Endothelial cell of umbilical vein (primary cell): ENCODE measurements around the gene RBBP5. TPM values are rescaled to one million over a fixed set of nuclear protein-coding genes. Genes with fewer than 3 reads are reported as not detected.

Source experiments
- BruUV-seq: library from RNA; stranded (reverse); fragments of 400-500 nt; replicated peaks from 2 replicates; lab custom pipeline; 2021; lab: Mats Ljungman, UMichigan
- CTCF ChIA-PET: fragments of 300-600, 350-600 bp; sonication (Branson Sonifier 250); formaldehyde crosslinking; loops from one replicate; lab custom pipeline; 2021; ENCODE audit warnings: antibody characterized with exemption, inconsistent platforms; lab: Charles Lee
- POLR2A ChIA-PET: fragments of 300-600, 350-600 bp; sonication (Branson Sonifier 250); formaldehyde crosslinking; loops from one replicate; lab custom pipeline; 2021; ENCODE audit warnings: antibody characterized with exemption, inconsistent platforms; lab: Charles Lee
- DNase-seq: peaks from one replicate; pipeline ENCODE4 v3.0.0-alpha.2; 2011; ENCODE audit warnings: low read depth, low spot score
- FAIRE-seq: peaks from 2 replicates; lab custom pipeline; 2011; peaks lifted over from hg19 to GRCh38; lab: Jason Lieb, UNC
- H2AFZ ChIP-seq: 2 replicates; pipeline ENCODE4 v1.6.0; 2012; ENCODE audit warnings: low read depth, low read length, control low read depth, inconsistent platforms
- H3K27ac ChIP-seq: 2 replicates; pipeline ENCODE4 v1.5.1; 2011; ENCODE audit warnings: low read depth, mild to moderate bottlenecking, control low read depth, low read length, moderate library complexity; ENCODE audit not compliant: insufficient read depth
- H3K27me3 ChIP-seq, 2 experiments: 2 replicates each; pipeline versions ENCODE4 v1.6.0 to v1.6.1; 2011; ENCODE audit warnings: low read length in 2 of 2, mixed read lengths in 1 of 2; ENCODE audit not compliant: control insufficient read depth in 2 of 2, insufficient read depth in 2 of 2
- H3K36me3 ChIP-seq, 2 experiments: 2 replicates in 1 of 2; 3 replicates in 1 of 2; pipeline ENCODE4 v1.5.1; 2011; ENCODE audit warnings: low read length in 2 of 2, mild to moderate bottlenecking in 1 of 2, moderate library complexity in 1 of 2; ENCODE audit not compliant: control insufficient read depth in 2 of 2, insufficient read depth in 2 of 2; ENCODE audit errors: extremely low read depth in 1 of 2
- H3K4me1 ChIP-seq: 3 replicates; pipeline ENCODE4 v1.5.1; 2011; ENCODE audit warnings: mild to moderate bottlenecking, low read length; ENCODE audit not compliant: control insufficient read depth, insufficient read depth; ENCODE audit errors: extremely low read depth
- H3K4me2 ChIP-seq: 2 replicates; pipeline ENCODE4 v1.6.1; 2011; ENCODE audit warnings: low read length, control low read depth, mixed read lengths; ENCODE audit not compliant: insufficient read depth
- H3K4me3 ChIP-seq, 3 experiments: fragments of 200-600 bp in 1 of 3; sonication (generic), shearing (Covaris generic) in 1 of 3; replicated peaks in 1 of 3; 2 replicates each; pipeline ENCODE4 v1.5.1; 2011 to 2016; ENCODE audit warnings: control low read depth in 3 of 3, low read length in 3 of 3, mild to moderate bottlenecking in 2 of 3, inconsistent platforms in 1 of 3, low read depth in 1 of 3, moderate library complexity in 1 of 3; ENCODE audit not compliant: insufficient read depth in 1 of 3
- H3K79me2 ChIP-seq: 2 replicates; pipeline ENCODE4 v1.6.0; 2012; ENCODE audit warnings: low read length, inconsistent platforms; ENCODE audit not compliant: control insufficient read depth, insufficient read depth
- H3K9ac ChIP-seq: replicated peaks from 2 replicates; pipeline ENCODE3; 2011; ENCODE audit warnings: low read length, control low read depth; ENCODE audit not compliant: insufficient read depth; ENCODE audit errors: extremely low read depth
- H3K9me1 ChIP-seq: replicated peaks from 3 replicates; pipeline ENCODE4 v1.6.0; 2011; ENCODE audit warnings: mild to moderate bottlenecking, low read length; ENCODE audit not compliant: control insufficient read depth, insufficient read depth; ENCODE audit errors: extremely low read depth
- H3K9me3 ChIP-seq: replicated peaks from 2 replicates; pipeline ENCODE4 v1.5.1; 2012; ENCODE audit warnings: low read length, inconsistent platforms; ENCODE audit not compliant: control insufficient read depth, insufficient read depth
- H4K20me1 ChIP-seq: replicated peaks from 2 replicates; pipeline ENCODE3; 2011; ENCODE audit warnings: mild to moderate bottlenecking, low read length; ENCODE audit not compliant: control insufficient read depth, insufficient read depth; ENCODE audit errors: extremely low read depth
- CTCF ChIP-seq, 2 donors: IDR thresholded peaks; 1 replicate in 1 of 2; 2 replicates in 1 of 2; pipeline ENCODE4 v1.5.1; 2011; ENCODE audit warnings: low read length in 2 of 2, mild to moderate bottlenecking in 2 of 2, moderate library complexity in 2 of 2, control low read depth in 1 of 2, inconsistent platforms in 1 of 2, low read depth in 1 of 2; ENCODE audit not compliant: insufficient read depth in 1 of 2; ENCODE audit errors: extremely low read depth in 1 of 2
- EZH2 ChIP-seq: IDR thresholded peaks from 2 replicates; pipeline ENCODE4 v1.6.1; 2012; ENCODE audit warnings: borderline replicate concordance, low read depth, mild to moderate bottlenecking, moderate library complexity, low read length, inconsistent platforms; ENCODE audit not compliant: severe bottlenecking
- FOS ChIP-seq: IDR thresholded peaks from 2 replicates; pipeline ENCODE4 v1.6.1; 2011; ENCODE audit warnings: mild to moderate bottlenecking, low read length, moderate library complexity, borderline replicate concordance; ENCODE audit not compliant: insufficient read depth
- GATA2 ChIP-seq: IDR thresholded peaks from 2 replicates; pipeline ENCODE4 v1.7.0; 2011; ENCODE audit warnings: low read depth, mild to moderate bottlenecking, moderate library complexity, mixed read lengths, low read length; ENCODE audit not compliant: insufficient read length, insufficient read depth
- JUN ChIP-seq: IDR thresholded peaks from 2 replicates; pipeline ENCODE4 v1.6.1; 2011; ENCODE audit warnings: borderline replicate concordance, low read depth; ENCODE audit not compliant: insufficient read length, insufficient read depth
- MAX ChIP-seq: IDR thresholded peaks from 2 replicates; pipeline ENCODE4 v1.6.1; 2011; ENCODE audit not compliant: insufficient read depth, insufficient read length
- MYC ChIP-seq: IDR thresholded peaks from one replicate; pipeline ENCODE4 v1.6.1; 2011; ENCODE audit warnings: mild to moderate bottlenecking, low read depth, low read length
- POLR2A ChIP-seq: IDR thresholded peaks from 2 replicates; pipeline ENCODE4 v1.6.1; 2012; ENCODE audit warnings: low read depth, mild to moderate bottlenecking, control low read depth, low read length
- POLR2AphosphoS5 ChIP-seq: IDR thresholded peaks from 2 replicates; pipeline ENCODE4 v1.6.1; 2012; ENCODE audit warnings: low read depth, mild to moderate bottlenecking, control low read depth, low read length, moderate library complexity; ENCODE audit not compliant: insufficient read depth
- dilution Hi-C: fragments of 300-500 bp; cut with MboI; formaldehyde crosslinking; loops from one replicate; pipeline ENCODE4 v1.15.0; 2019; ENCODE audit warnings: low sequenced_read_pairs; ENCODE audit not compliant: extremely low pct_ligation_motif_present
- intact Hi-C: fragments of 100-400 bp; cut with micrococcal nuclease; formaldehyde crosslinking; loops from one replicate; pipeline ENCODE4 v1.10.0; 2022
- polyA plus RNA-seq, 4 experiments: library from polyadenylated mRNA; depleted of rRNA in 3 of 4; stranded (reverse) in 3 of 4; unstranded in 1 of 4; fragments of >200 nt; gene quantifications; 2 replicates each; pipeline versions ENCODE4 v1.2.1 to v1.2.3, GENCODE V29; 2011 to 2012; ENCODE audit warnings: missing spikeins in 1 of 4
- total RNA-seq: library from RNA; stranded (reverse); gene quantifications from 2 replicates; pipeline ENCODE4 v1.2.3, GENCODE V29; 2021

RBBP5 gene
- total and polyA plus RNA-seq, 2 donors (not counting 3 experiments of a cell fraction or from before 2014, with no cell fraction given), result 5.8 to 14.2 TPM

DNA sequence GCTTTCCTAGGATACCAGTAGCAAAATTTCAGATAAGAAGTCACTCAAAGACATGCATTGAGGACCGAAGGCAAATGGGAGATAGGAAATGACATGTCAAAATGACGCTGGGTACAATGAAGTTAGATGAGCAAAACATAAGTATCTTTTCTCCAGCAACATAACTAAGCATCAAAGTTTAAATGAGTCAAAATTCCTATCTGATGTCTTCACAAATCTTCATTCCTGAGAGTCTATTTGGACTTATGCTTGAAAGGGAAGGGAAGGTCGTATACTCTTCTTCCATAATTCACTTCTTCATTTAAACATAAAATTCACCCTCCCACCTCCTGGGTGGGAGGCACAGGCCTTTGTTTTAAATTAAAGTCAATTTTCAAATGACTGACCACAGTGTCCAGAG lies 33.4 kb downstream of the RBBP5 start:
- Histone ChIP-seq H3K79me2 (no peaks in the 10 kb centered on the region), H3K4me2 (no peak overlapping the region), H3K9me3 (no peaks in the 10 kb centered on the region), H3K36me3 (peaks cover 6 to 8% of the 10 kb centered on the region in 2 experiments), H3K27me3 (no peaks in the 10 kb centered on the region), H4K20me1 (no peaks in the 10 kb centered on the region), H3K9me1 (no peaks in the 10 kb centered on the region), H3K4me3 (no peak overlapping the region), H2AFZ (no peak overlapping the region), H3K4me1 (no peaks in the 10 kb centered on the region), H3K27ac (no peak overlapping the region), H3K9ac (no peak overlapping the region)
- FAIRE-seq, result peak; percentile 21
- no peak for DNase-seq
- TF ChIP-seq GATA2 (no peak), MYC (no peak), FOS (no peak), EZH2 (no peak), MAX (no peak), CTCF (IDR thresholded peaks at IDR 0.05; ENCODE audit: extremely low read depth in 1 of 2, insufficient read depth in 1 of 2, low read depth in 1 of 2, low read length in 2 of 2) (no peak), JUN (no peak), POLR2A (no peak), POLR2AphosphoS5 (no peak)
- POLR2A ChIA-PET, result no interaction called here
- no TSS peak for BruUV-seq
- dilution Hi-C loops (no loop called here), intact Hi-C loops (no loop called here)
- CTCF ChIA-PET, result interaction anchor here (2.6 kb wide), 1 partner anchor 26 kb away, joined by 13 read pairs; no protein-coding TSS in a partner anchor
